ENCODE results near the gene HPS1. TPM values are rescaled to one million over a fixed set of nuclear protein-coding genes. Genes with fewer than 3 reads are reported as not detected.

Gene HPS1
- total RNA-seq, 1 donor from 2014 or later = 30.6 TPM

DNA sequence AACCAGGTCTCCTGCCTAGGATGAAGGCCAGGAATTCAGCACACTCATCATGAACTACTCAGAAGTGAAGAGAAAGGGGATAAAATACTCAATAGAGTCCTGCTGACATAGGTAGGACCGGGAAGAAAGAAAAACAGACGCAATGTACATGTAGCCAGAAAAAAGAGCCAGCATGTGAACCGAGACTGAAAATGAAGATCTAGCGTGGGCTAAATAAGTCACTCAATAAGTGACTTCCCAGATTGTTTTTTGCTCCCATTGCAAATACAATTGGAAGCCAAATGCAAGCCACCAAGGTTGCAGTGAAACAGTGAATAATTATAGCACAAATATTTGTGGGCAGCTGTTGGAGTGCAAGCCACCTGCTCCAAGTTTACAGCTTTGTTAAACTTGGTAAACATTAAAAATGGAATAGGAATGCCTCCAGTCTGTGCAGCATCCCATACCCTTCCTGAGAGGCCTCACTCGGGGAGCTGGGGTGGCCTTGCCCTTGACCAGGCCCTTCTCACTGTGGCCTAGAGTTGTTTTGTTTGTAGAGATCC is 34.7 kb upstream of the HPS1 start:
- Mint-ChIP-seq H3K4me3 (ENCODE audit: unreplicated experiment) (no peak overlapping the region), H3K4me1 (ENCODE audit: unreplicated experiment) (no peaks in the 10 kb centered on the region), H3K27ac (ENCODE audit: unreplicated experiment) (no peak overlapping the region), H3K27me3 (ENCODE audit: unreplicated experiment) (no peaks in the 10 kb centered on the region), H3K36me3 (ENCODE audit: low read depth, unreplicated experiment) (no peaks in the 10 kb centered on the region), H3K9me3 (ENCODE audit: unreplicated experiment) (no peaks in the 10 kb centered on the region)
- no peak for DNase-seq (ENCODE audit: low spot score)
- TF ChIP-seq, protein P1, sequence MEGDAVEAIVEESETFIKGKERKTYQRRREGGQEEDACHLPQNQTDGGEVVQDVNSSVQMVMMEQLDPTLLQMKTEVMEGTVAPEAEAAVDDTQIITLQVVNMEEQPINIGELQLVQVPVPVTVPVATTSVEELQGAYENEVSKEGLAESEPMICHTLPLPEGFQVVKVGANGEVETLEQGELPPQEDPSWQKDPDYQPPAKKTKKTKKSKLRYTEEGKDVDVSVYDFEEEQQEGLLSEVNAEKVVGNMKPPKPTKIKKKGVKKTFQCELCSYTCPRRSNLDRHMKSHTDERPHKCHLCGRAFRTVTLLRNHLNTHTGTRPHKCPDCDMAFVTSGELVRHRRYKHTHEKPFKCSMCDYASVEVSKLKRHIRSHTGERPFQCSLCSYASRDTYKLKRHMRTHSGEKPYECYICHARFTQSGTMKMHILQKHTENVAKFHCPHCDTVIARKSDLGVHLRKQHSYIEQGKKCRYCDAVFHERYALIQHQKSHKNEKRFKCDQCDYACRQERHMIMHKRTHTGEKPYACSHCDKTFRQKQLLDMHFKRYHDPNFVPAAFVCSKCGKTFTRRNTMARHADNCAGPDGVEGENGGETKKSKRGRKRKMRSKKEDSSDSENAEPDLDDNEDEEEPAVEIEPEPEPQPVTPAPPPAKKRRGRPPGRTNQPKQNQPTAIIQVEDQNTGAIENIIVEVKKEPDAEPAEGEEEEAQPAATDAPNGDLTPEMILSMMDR (IDR thresholded peaks at IDR 0.05; ENCODE audit: unreplicated experiment) = no peak

DNA sequence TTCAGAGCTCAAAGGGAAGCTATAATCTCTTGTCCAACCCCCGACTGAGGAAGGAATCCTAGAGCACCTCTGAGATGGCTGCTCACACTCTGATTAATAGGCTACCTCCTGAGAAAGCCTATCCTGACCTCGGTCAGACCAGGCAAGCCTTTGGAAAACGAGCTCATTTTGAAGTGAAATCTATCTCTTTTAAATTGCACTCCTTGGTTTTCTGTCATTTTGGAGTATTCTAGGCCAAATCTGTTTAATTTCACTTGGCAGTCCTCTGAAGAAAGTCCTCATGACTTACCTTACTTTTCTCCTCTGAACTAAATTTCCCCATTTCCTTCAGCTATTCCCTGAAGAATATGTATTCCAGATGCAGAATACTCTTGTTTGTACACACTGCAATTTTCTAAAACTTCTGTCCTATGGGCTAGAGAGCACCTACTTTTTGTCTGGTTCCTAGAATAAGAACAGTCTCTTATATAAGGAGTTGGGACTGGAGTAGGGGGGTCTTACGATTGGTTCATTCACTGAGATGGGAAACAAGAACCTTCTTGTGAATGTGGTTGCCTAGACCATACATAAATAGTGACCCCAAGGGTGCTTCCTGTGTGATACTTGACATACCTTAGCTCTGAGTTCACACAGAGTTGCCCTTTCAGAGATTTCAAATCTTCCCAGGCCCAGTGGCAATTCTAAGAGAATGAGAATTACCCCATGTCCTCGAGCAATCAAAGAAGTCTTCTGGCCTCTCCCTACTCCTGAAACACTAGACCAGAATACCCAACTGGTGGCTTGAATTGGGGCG is 31.9 kb upstream of the HPS1 start:
- Mint-ChIP-seq H3K36me3 (ENCODE audit: low read depth, unreplicated experiment) (no peaks in the 10 kb centered on the region), H3K4me3 (ENCODE audit: unreplicated experiment) (no peak overlapping the region), H3K27me3 (ENCODE audit: unreplicated experiment) (no peaks in the 10 kb centered on the region), H3K4me1 (ENCODE audit: unreplicated experiment) (no peaks in the 10 kb centered on the region), H3K9me3 (ENCODE audit: unreplicated experiment) (no peaks in the 10 kb centered on the region), H3K27ac (ENCODE audit: unreplicated experiment) (no peak overlapping the region)
- no peak for DNase-seq (ENCODE audit: low spot score)
- TF ChIP-seq, protein P1 (IDR thresholded peaks at IDR 0.05; ENCODE audit: unreplicated experiment) = no peak

- TF ChIP-seq, protein P1 (IDR thresholded peaks at IDR 0.05; ENCODE audit: unreplicated experiment) = no peak
- Mint-ChIP-seq H3K36me3 (ENCODE audit: low read depth, unreplicated experiment) (no peaks in the 10 kb centered on the region), H3K9me3 (ENCODE audit: unreplicated experiment) (no peaks in the 10 kb centered on the region), H3K27ac (ENCODE audit: unreplicated experiment) (no peak overlapping the region), H3K4me3 (ENCODE audit: unreplicated experiment) (no peak overlapping the region), H3K27me3 (ENCODE audit: unreplicated experiment) (no peaks in the 10 kb centered on the region), H3K4me1 (ENCODE audit: unreplicated experiment) (no peaks in the 10 kb centered on the region)
- no peak for DNase-seq (ENCODE audit: low spot score)
Observed at GRCh38 chr10:98477861-98478260, 31.1 kb upstream of the HPS1 start.

- no peaks in the 10 kb centered on the region for H3K9me3 Mint-ChIP-seq (ENCODE audit: unreplicated experiment)
- TF ChIP-seq, protein P1 (IDR thresholded peaks at IDR 0.05; ENCODE audit: unreplicated experiment) = no peak
- H3K4me1 Mint-ChIP-seq (ENCODE audit: unreplicated experiment) = peaks cover 7% of the 10 kb centered on the region
- no peaks in the 10 kb centered on the region for H3K27me3 Mint-ChIP-seq (ENCODE audit: unreplicated experiment)
- DNase-seq (ENCODE audit: low spot score) = no peak
- no peak overlapping the region for H3K4me3 Mint-ChIP-seq (ENCODE audit: unreplicated experiment)
- no peaks in the 10 kb centered on the region for H3K36me3 Mint-ChIP-seq (ENCODE audit: low read depth, unreplicated experiment)
- no peak overlapping the region for H3K27ac Mint-ChIP-seq (ENCODE audit: unreplicated experiment)
Observed at GRCh38 chr10:98474628-98475027, 27.9 kb upstream of the HPS1 start.

DNA sequence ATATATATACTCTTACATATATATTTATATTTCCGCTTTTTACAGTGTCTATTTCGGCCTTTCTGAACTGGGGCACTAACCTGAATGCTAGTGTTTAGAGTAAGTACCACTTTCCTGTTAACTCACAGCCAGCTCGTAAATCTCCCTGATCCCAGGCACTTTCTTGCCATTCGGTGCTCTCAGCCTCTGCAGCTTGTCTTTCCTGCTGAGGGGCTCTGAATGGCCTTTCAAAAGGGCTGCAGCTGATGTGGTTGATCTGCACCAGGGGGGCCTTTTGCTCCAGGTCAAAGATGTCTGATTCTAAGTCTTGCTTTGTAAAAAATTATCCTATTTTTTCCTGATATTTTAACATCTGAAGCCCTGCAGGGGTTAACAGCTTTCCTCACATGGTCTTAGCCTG is 25.5 kb upstream of the HPS1 start:
- Mint-ChIP-seq H3K27me3 (ENCODE audit: unreplicated experiment) (no peaks in the 10 kb centered on the region), H3K36me3 (ENCODE audit: low read depth, unreplicated experiment) (no peaks in the 10 kb centered on the region), H3K4me1 (ENCODE audit: unreplicated experiment) (peaks cover 14% of the 10 kb centered on the region), H3K4me3 (ENCODE audit: unreplicated experiment) (no peak overlapping the region), H3K9me3 (ENCODE audit: unreplicated experiment) (no peaks in the 10 kb centered on the region), H3K27ac (ENCODE audit: unreplicated experiment) (no peak overlapping the region)
- TF ChIP-seq, protein P1 (IDR thresholded peaks at IDR 0.05; ENCODE audit: unreplicated experiment) = no peak
- no peak for DNase-seq (ENCODE audit: low spot score)
